ENCODE results near the gene TRIM47. TPM values are rescaled to one million over a fixed set of nuclear protein-coding genes. Genes with fewer than 3 reads are reported as not detected.

Gene TRIM47
- total and polyA plus RNA-seq, 2 experiments from 2014 or later: 7.2 to 9.9 TPM

DNA sequence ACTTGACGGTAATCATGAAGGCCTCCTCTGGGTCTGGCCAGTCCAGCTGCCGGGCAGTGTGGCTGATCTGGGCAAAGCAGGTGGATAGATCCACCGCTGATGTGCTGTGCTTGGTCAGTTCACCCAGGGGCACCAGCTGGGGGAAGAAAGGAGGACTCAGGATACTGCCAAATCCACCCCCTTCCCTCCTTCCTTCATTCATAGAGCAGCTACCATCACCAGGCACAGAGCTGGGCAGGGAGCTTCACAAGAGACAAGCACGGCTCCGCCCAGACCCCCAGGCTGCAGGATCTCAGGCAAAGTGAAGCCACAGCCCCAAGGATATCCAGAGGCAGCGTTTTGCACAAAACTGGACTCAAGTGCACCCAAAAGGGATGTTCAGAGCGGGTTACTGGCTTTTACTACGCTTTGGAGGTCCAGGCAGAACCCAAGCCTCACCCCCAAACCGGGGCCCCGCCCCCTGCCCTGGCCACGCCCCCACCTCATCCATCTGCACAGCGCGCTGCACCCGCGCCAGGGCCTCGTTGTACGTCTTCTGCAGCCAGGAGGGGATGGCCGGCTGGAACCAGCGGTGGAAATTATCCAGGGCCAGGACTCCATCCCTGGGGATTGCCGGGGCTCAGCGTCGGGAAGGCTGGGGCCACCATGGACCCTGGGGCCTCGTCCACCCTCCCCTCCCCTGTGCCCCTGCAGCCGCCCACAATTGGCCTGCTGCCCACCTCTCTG, 43.3 kb downstream of the TRIM47 start (continued):
- TF ChIP-seq, protein P1, sequence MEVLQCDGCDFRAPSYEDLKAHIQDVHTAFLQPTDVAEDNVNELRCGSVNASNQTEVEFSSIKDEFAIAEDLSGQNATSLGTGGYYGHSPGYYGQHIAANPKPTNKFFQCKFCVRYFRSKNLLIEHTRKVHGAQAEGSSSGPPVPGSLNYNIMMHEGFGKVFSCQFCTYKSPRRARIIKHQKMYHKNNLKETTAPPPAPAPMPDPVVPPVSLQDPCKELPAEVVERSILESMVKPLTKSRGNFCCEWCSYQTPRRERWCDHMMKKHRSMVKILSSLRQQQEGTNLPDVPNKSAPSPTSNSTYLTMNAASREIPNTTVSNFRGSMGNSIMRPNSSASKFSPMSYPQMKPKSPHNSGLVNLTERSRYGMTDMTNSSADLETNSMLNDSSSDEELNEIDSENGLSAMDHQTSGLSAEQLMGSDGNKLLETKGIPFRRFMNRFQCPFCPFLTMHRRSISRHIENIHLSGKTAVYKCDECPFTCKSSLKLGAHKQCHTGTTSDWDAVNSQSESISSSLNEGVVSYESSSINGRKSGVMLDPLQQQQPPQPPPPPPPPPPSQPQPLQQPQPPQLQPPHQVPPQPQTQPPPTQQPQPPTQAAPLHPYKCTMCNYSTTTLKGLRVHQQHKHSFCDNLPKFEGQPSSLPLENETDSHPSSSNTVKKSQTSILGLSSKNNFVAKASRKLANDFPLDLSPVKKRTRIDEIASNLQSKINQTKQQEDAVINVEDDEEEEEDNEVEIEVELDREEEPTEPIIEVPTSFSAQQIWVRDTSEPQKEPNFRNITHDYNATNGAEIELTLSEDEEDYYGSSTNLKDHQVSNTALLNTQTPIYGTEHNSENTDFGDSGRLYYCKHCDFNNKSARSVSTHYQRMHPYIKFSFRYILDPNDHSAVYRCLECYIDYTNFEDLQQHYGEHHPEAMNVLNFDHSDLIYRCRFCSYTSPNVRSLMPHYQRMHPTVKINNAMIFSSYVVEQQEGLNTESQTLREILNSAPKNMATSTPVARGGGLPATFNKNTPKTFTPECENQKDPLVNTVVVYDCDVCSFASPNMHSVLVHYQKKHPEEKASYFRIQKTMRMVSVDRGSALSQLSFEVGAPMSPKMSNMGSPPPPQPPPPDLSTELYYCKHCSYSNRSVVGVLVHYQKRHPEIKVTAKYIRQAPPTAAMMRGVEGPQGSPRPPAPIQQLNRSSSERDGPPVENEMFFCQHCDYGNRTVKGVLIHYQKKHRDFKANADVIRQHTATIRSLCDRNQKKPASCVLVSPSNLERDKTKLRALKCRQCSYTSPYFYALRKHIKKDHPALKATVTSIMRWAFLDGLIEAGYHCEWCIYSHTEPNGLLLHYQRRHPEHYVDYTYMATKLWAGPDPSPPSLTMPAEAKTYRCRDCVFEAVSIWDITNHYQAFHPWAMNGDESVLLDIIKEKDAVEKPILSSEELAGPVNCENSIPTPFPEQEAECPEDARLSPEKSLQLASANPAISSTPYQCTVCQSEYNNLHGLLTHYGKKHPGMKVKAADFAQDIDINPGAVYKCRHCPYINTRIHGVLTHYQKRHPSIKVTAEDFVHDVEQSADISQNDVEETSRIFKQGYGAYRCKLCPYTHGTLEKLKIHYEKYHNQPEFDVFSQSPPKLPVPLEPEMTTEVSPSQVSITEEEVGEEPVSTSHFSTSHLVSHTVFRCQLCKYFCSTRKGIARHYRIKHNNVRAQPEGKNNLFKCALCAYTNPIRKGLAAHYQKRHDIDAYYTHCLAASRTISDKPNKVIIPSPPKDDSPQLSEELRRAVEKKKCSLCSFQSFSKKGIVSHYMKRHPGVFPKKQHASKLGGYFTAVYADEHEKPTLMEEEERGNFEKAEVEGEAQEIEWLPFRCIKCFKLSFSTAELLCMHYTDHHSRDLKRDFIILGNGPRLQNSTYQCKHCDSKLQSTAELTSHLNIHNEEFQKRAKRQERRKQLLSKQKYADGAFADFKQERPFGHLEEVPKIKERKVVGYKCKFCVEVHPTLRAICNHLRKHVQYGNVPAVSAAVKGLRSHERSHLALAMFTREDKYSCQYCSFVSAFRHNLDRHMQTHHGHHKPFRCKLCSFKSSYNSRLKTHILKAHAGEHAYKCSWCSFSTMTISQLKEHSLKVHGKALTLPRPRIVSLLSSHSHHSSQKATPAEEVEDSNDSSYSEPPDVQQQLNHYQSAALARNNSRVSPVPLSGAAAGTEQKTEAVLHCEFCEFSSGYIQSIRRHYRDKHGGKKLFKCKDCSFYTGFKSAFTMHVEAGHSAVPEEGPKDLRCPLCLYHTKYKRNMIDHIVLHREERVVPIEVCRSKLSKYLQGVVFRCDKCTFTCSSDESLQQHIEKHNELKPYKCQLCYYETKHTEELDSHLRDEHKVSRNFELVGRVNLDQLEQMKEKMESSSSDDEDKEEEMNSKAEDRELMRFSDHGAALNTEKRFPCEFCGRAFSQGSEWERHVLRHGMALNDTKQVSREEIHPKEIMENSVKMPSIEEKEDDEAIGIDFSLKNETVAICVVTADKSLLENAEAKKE (CRISPR knock-in tag; IDR thresholded peaks at IDR 0.05): no peak
- TF ChIP-seq EZH2phosphoT487 (IDR thresholded peaks at IDR 0.05; ENCODE audit: unreplicated experiment) (no peak), ZNF331 (CRISPR knock-in tag; IDR thresholded peaks at IDR 0.05; ENCODE audit: low read depth) (no peak), ZNF114 (CRISPR knock-in tag; IDR thresholded peaks at IDR 0.05) (no peak), STAT1 (IDR thresholded peaks at IDR 0.05; ENCODE audit: unreplicated experiment) (no peak)
- TF ChIP-seq, protein P2, sequence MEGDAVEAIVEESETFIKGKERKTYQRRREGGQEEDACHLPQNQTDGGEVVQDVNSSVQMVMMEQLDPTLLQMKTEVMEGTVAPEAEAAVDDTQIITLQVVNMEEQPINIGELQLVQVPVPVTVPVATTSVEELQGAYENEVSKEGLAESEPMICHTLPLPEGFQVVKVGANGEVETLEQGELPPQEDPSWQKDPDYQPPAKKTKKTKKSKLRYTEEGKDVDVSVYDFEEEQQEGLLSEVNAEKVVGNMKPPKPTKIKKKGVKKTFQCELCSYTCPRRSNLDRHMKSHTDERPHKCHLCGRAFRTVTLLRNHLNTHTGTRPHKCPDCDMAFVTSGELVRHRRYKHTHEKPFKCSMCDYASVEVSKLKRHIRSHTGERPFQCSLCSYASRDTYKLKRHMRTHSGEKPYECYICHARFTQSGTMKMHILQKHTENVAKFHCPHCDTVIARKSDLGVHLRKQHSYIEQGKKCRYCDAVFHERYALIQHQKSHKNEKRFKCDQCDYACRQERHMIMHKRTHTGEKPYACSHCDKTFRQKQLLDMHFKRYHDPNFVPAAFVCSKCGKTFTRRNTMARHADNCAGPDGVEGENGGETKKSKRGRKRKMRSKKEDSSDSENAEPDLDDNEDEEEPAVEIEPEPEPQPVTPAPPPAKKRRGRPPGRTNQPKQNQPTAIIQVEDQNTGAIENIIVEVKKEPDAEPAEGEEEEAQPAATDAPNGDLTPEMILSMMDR (conservative IDR thresholded peaks at IDR 0.05; ENCODE audit: low read depth in 2 of 2): no peak
- TF ChIP-seq, protein P3, sequence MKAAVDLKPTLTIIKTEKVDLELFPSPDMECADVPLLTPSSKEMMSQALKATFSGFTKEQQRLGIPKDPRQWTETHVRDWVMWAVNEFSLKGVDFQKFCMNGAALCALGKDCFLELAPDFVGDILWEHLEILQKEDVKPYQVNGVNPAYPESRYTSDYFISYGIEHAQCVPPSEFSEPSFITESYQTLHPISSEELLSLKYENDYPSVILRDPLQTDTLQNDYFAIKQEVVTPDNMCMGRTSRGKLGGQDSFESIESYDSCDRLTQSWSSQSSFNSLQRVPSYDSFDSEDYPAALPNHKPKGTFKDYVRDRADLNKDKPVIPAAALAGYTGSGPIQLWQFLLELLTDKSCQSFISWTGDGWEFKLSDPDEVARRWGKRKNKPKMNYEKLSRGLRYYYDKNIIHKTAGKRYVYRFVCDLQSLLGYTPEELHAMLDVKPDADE (IDR thresholded peaks at IDR 0.05): no peak

All from GM23338 (cell line).